Tibial artery (tissue), 4 donors: ENCODE results near the gene CCDC112.

Source experiments
- DNase-seq, 2 donors: peaks; one replicate each; pipeline ENCODE4 v3.0.0-alpha.2; 2019
- H3K27ac ChIP-seq, 2 donors: fragments of 200-600 bp; sonication (generic) in 1 of 2; 1 replicate in 1 of 2; 2 replicates in 1 of 2; pipeline ENCODE4 v1.5.1; 2018 to 2019; ENCODE audit warnings: mild to moderate bottlenecking in 1 of 2
- H3K27me3 ChIP-seq, 2 donors: fragments of 200-600 bp; sonication (generic) in 1 of 2; one replicate each; pipeline versions ENCODE4 v1.5.1 to v1.6.0; 2016 to 2019
- H3K36me3 ChIP-seq, 3 donors: fragments of 200-600 bp; sonication (generic) in 2 of 3; one replicate each; pipeline ENCODE4 v1.5.1; 2016 to 2019; ENCODE audit warnings: mild to moderate bottlenecking in 2 of 3
- H3K4me1 ChIP-seq, 4 donors: fragments of 200-600 bp; sonication (generic) in 2 of 4; 1 replicate in 3 of 4; 2 replicates in 1 of 4; pipeline ENCODE4 v1.5.1; 2016 to 2019
- H3K4me3 ChIP-seq, 2 donors: fragments of 200-600 bp; sonication (generic) in 1 of 2; 1 replicate in 1 of 2; 2 replicates in 1 of 2; pipeline ENCODE4 v1.5.1; 2018 to 2019; ENCODE audit warnings: mild to moderate bottlenecking in 2 of 2
- H3K9me3 ChIP-seq, 3 donors: fragments of 200-600 bp; sonication (generic) in 1 of 3; one replicate each; pipeline ENCODE4 v1.5.1; 2016 to 2019
- intact Hi-C: fragments of 100-400 bp; cut with DNase I; formaldehyde crosslinking; loops from one replicate; pipeline ENCODE4 v1.15.0; 2023; ENCODE audit warnings: low total_unique reads
- TF ChIP-seq, protein P1 (sequence below), 2 experiments: fragments of 200-600 bp in 1 of 2; fragments of 450-650 bp in 1 of 2; IDR thresholded peaks; one replicate each; pipeline ENCODE4 v1.5.1; 2017 to 2019; ENCODE audit warnings: antibody characterized with exemption in 2 of 2, mild to moderate bottlenecking in 1 of 2, moderate library complexity in 1 of 2

The CCDC112 gene

DNA sequence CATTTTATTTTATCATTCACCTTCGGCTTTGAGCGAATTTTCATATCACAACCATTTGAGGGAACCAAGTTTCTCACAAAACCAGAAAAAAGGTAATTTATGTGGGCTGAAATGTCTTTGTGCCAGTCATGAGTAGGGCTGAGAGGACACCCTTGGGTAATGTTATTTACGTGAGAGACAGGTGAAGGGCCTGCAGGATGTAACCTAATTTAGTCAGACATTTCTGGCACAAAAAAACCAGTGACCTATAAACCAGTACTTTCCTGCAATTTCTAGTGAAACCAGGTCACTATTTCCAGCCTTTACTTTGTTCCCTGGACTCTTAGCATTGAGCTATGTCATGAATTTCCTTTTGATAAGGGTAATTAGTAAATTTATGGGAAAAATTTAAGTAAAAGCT, 17.2 kb upstream of the CCDC112 start:
- Histone ChIP-seq H3K4me1 (peaks cover 0 to under 1% (median 0%) of the 10 kb centered on the region in 4 donors), H3K36me3 (no peaks in the 10 kb centered on the region), H3K27ac (no peak overlapping the region), H3K4me3 (no peak overlapping the region), H3K27me3 (no peaks in the 10 kb centered on the region), H3K9me3 (no peaks in the 10 kb centered on the region)
- TF ChIP-seq, protein P1, sequence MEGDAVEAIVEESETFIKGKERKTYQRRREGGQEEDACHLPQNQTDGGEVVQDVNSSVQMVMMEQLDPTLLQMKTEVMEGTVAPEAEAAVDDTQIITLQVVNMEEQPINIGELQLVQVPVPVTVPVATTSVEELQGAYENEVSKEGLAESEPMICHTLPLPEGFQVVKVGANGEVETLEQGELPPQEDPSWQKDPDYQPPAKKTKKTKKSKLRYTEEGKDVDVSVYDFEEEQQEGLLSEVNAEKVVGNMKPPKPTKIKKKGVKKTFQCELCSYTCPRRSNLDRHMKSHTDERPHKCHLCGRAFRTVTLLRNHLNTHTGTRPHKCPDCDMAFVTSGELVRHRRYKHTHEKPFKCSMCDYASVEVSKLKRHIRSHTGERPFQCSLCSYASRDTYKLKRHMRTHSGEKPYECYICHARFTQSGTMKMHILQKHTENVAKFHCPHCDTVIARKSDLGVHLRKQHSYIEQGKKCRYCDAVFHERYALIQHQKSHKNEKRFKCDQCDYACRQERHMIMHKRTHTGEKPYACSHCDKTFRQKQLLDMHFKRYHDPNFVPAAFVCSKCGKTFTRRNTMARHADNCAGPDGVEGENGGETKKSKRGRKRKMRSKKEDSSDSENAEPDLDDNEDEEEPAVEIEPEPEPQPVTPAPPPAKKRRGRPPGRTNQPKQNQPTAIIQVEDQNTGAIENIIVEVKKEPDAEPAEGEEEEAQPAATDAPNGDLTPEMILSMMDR (IDR thresholded peaks at IDR 0.05), result no peak
- DNase-seq, result no peak
- intact Hi-C loops, result no loop called here

DNA sequence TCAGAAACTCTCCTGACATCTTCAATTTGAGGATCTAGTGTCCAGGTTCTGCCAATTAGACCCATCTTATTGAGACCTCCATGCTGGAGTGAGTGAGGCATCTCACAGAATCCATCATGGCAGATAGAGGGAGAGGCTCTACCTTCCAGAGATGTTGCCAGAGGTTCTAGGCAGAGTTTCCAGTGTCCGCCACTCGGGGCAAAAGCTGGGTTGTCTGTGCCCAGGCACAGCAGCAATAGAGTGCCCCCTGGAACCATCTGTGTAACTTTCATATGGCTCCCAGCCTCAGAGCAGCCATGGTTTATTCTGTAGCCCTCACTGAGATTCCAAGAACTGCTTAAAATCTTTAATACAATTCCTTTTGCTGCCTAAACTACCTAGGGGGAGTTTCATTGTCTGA, 16.6 kb upstream of the CCDC112 start:
- H3K9me3 ChIP-seq, result no peaks in the 10 kb centered on the region
- intact Hi-C loops, result no loop called here
- no peaks in the 10 kb centered on the region for H3K4me1 ChIP-seq
- H3K4me3 ChIP-seq, result no peak overlapping the region
- no peak for DNase-seq
- H3K36me3 ChIP-seq, result no peaks in the 10 kb centered on the region
- H3K27ac ChIP-seq, result no peak overlapping the region
- TF ChIP-seq, protein P1 (IDR thresholded peaks at IDR 0.05), result no peak
- no peaks in the 10 kb centered on the region for H3K27me3 ChIP-seq

DNA sequence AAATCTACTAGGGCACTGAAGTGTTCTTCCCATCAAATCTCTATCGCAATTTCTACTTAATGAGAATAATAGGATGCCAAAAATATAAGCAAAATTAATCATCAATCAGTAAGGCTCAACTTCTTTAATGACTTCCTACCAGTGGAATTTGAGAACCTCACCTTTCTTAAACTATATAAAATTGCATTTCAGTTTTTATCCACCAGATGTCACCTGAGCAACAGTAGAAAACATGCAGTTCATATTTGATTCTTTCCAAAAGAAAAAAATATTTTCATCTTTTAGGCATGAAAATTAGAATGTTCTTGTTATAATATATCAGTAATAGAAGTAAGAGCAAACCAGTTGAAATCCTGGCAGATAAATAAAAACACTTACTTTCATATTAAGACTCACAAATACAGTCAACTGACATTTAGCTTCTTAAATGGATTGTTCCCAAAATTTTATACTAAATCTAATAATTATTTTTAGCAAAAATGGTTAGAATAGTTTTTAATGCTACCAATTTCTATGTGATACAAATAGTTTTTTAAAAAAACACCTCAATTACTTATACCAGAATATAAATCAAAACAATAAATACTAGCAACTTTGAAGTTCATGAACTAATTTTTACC, 13.4 kb upstream of the CCDC112 start:
- H3K9me3 ChIP-seq, result no peaks in the 10 kb centered on the region
- intact Hi-C loops, result loop anchor here (5.0 kb wide), 1 partner anchor 277 kb away; no protein-coding TSS in a partner anchor
- peaks cover 0 to 2% of the 10 kb centered on the region in 2 donors for H3K27me3 ChIP-seq
- no peaks in the 10 kb centered on the region for H3K36me3 ChIP-seq
- H3K4me3 ChIP-seq, result no peak overlapping the region
- DNase-seq, result no peak
- no peak overlapping the region for H3K27ac ChIP-seq
- H3K4me1 ChIP-seq, result no peaks in the 10 kb centered on the region
- TF ChIP-seq, protein P1 (IDR thresholded peaks at IDR 0.05), result peak; percentile 74 to 76

DNA sequence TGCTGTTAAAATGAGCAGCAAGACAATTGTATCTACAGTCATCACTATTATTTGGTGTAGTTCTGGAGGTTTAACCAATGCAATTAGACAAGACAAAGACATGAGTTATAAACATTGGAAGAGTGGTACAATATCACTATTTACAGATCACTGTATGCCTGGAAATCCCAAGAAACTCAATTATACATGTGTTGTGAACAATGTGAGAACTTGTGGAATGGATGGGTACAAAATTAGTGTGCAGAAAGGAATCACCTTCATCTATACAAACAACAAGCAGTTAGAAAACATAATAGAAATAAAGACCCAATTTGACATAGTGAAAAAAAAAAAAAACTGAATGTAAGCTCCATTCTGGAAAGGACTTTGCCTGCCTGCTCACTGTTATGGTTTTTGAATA, 12.4 kb upstream of the CCDC112 start:
- peaks cover 0 to 2% of the 10 kb centered on the region in 2 donors for H3K27me3 ChIP-seq

DNA sequence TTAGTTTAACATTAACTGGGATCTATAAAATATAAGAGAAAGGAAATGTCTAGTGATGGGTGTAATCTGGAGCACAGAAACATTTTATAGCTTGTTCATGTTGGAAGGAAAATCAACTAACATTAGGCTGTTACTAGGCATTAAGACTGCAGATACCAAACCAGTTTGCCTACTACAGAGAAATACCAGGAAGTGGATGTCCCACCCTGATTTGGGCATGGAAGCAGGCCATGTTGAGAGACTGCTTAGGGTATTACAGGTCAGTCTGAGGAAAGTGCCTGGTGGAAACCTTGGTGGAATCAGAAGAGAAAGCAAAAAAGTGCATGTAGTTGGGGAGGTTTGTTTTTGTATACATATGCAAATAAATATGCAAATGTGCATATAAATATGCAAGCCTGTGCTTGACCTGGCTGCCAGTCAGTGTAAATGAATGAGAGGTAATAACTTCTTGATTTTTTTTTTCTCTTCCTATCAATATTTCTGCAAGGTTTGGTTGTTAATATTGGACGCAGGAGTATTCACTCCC, 9.6 kb upstream of the CCDC112 start:
- intact Hi-C loops, result loop anchor here (5.0 kb wide), 1 partner anchor 281 kb away; no protein-coding TSS in a partner anchor
- no peak for DNase-seq
- peaks cover 0 to 2% of the 10 kb centered on the region in 2 donors for H3K27me3 ChIP-seq
- H3K4me3 ChIP-seq, result no peak overlapping the region
- H3K36me3 ChIP-seq, result no peaks in the 10 kb centered on the region
- H3K9me3 ChIP-seq, result no peaks in the 10 kb centered on the region
- no peaks in the 10 kb centered on the region for H3K4me1 ChIP-seq
- TF ChIP-seq, protein P1 (IDR thresholded peaks at IDR 0.05), result no peak
- no peak overlapping the region for H3K27ac ChIP-seq

More for the DNA sequence above, 12.4 kb upstream of the CCDC112 start:
- no peaks in the 10 kb centered on the region for H3K9me3 ChIP-seq
- intact Hi-C loops, result loop anchor here (5.0 kb wide), 1 partner anchor 278 kb away; no protein-coding TSS in a partner anchor
- H3K4me1 ChIP-seq, result no peaks in the 10 kb centered on the region
- no peaks in the 10 kb centered on the region for H3K36me3 ChIP-seq
- DNase-seq, result no peak
- H3K27ac ChIP-seq, result no peak overlapping the region
- no peak overlapping the region for H3K4me3 ChIP-seq
- TF ChIP-seq, protein P1 (IDR thresholded peaks at IDR 0.05), result no peak
